GM19397 (cell line): Measurements from ENCODE around the gene TNNT2.

Source experiments
- ATAC-seq: cut with Tn5 transposase; IDR thresholded peaks from one replicate; pipeline ENCODE4 v1.9.1; 2021; ENCODE audit warnings: mild to moderate bottlenecking, moderate library complexity; ENCODE audit not compliant: unreplicated experiment

The TNNT2 gene

GRCh38 chr1:201336711-201337450, 40.6 kb downstream of the TNNT2 start:
- ATAC-seq = no peak

- ATAC-seq = no peak
Measured at GRCh38 chr1:201335901-201336300, 41.6 kb downstream of the TNNT2 start.

GRCh38 chr1:201335174-201335870, 42.2 kb downstream of the TNNT2 start:
- no peak for ATAC-seq

GRCh38 chr1:201334325-201335173, 42.9 kb downstream of the TNNT2 start:
- no peak for ATAC-seq

GRCh38 chr1:201332616-201333335, 44.7 kb downstream of the TNNT2 start:
- no peak for ATAC-seq

- ATAC-seq = no peak
Measured at GRCh38 chr1:201332021-201332420, 45.5 kb downstream of the TNNT2 start.

- no peak for ATAC-seq
Measured at GRCh38 chr1:201331166-201331565, 46.3 kb downstream of the TNNT2 start.

- ATAC-seq = no peak
Measured at GRCh38 chr1:201330541-201330940, 46.9 kb downstream of the TNNT2 start.

- ATAC-seq = no peak
Measured at GRCh38 chr1:201329801-201330200, 47.7 kb downstream of the TNNT2 start.

- no peak for ATAC-seq
Measured at GRCh38 chr1:201329286-201329685, 48.2 kb downstream of the TNNT2 start.

GRCh38 chr1:201328576-201328975, 48.9 kb downstream of the TNNT2 start:
- ATAC-seq = no peak

- ATAC-seq = no peak
Measured at GRCh38 chr1:201327687-201328240, 49.7 kb downstream of the TNNT2 start.

GRCh38 chr1:201326710-201327109, 50.8 kb downstream of the TNNT2 start:
- no peak for ATAC-seq

- no peak for ATAC-seq
Measured at GRCh38 chr1:201325678-201326060, 51.8 kb downstream of the TNNT2 start.

GRCh38 chr1:201324821-201325677, 52.4 kb downstream of the TNNT2 start:
- ATAC-seq = no peak

- ATAC-seq = no peak
Measured at GRCh38 chr1:201324306-201324705, 53.2 kb downstream of the TNNT2 start.

GRCh38 chr1:201322653-201323510, 54.6 kb downstream of the TNNT2 start:
- no peak for ATAC-seq

GRCh38 chr1:201321826-201322390, 55.6 kb downstream of the TNNT2 start:
- no peak for ATAC-seq
